Testis (tissue), 3 donors: ENCODE data around the gene CCDC73. TPM values are rescaled to one million over a fixed set of nuclear protein-coding genes. Genes with fewer than 3 reads are reported as not detected.

Experiments
- DNase-seq: peaks from one replicate; pipeline ENCODE4 v3.0.0-alpha.2; 2019
- H3K27ac ChIP-seq, 2 donors: fragments of 200-600 bp; sonication (generic); one replicate each; pipeline ENCODE4 v1.5.1; 2019
- H3K27me3 ChIP-seq: fragments of 200-600 bp; sonication (generic); one replicate; pipeline ENCODE4 v1.5.1; 2019
- H3K36me3 ChIP-seq: fragments of 200-600 bp; sonication (generic); one replicate; pipeline ENCODE4 v1.5.1; 2017; ENCODE audit warnings: low read depth; ENCODE audit errors: missing control alignments
- H3K4me1 ChIP-seq: fragments of 200-600 bp; sonication (generic); one replicate; pipeline ENCODE4 v1.5.1; 2019
- H3K4me3 ChIP-seq, 2 donors: fragments of 200-600 bp; sonication (generic); one replicate each; pipeline ENCODE4 v1.5.1; 2017 to 2019
- H3K9me3 ChIP-seq: fragments of 200-600 bp; sonication (generic); one replicate; pipeline ENCODE4 v1.5.1; 2017
- POLR2A ChIP-seq: fragments of 450-650 bp; IDR thresholded peaks from one replicate; pipeline ENCODE4 v1.6.1; 2017; ENCODE audit warnings: antibody characterized with exemption, mild to moderate bottlenecking, moderate library complexity
- WGBS, 2 donors: methylation state at CpG; one replicate each; pipeline ENCODE4 v1.1.5; 2018; 5-methylcytosine and 5-hydroxymethylcytosine counted together
- intact Hi-C: fragments of 100-400 bp; cut with DNase I; formaldehyde crosslinking; loops from one replicate; pipeline ENCODE4 v1.15.1; 2023; ENCODE audit warnings: low total_unique reads
- polyA plus RNA-seq: library from polyadenylated mRNA; stranded (reverse); fragments of 350-450 nt; fragmentation: Illumina TruSeq; extraction: RNeasy Lipid Tissue Mini Kit (QIAGEN cat#74804); gene quantifications from one replicate; pipeline ENCODE4 v1.2.3, GENCODE V29; 2014; ENCODE audit warnings: low read depth, low replicate concordance; ENCODE audit not compliant: insufficient read depth
- total RNA-seq, 2 donors: library from RNA; depleted of rRNA; stranded (reverse); fragments of >200 nt; gene quantifications; one replicate each; pipeline ENCODE4 v1.2.3, GENCODE V29; 2016
- TF ChIP-seq, protein P1 (sequence below), 3 experiments: fragments of 450-650 bp in 2 of 3; fragments of 200-600 bp in 1 of 3; sonication (generic) in 1 of 3; IDR thresholded peaks; one replicate each; pipeline ENCODE4 v1.5.1; 2016 to 2019; ENCODE audit warnings: antibody characterized with exemption in 3 of 3, mild to moderate bottlenecking in 2 of 3, moderate library complexity in 1 of 3

CCDC73 gene
- total and polyA plus RNA-seq, 3 donors from 2014 or later = 1.0 to 14.3 (median 6.6) TPM

DNA sequence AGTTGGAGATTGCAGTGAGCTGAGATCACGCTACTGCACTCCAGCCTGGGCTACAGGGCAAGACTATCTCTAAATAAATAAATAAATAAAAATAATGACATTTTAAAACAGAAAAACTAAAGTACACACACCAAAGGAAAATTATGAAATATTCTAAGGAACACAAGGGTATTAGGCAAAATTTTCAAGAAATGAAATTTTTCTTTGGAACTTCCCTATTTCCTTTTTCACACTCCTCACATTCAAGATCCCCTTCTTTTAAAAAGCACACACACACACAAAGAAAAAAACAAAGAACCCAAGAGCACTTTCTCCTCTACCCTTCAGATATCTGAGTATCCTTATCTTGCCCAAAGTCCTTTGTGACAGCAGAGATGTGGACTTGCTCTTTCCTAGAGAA lies 92.8 kb downstream of the CCDC73 start:
- intact Hi-C loops = no loop called here
- Histone ChIP-seq H3K4me1 (no peaks in the 10 kb centered on the region), H3K4me3 (no peak overlapping the region), H3K9me3 (no peaks in the 10 kb centered on the region), H3K27me3 (no peaks in the 10 kb centered on the region), H3K27ac (no peak overlapping the region), H3K36me3 (no peaks in the 10 kb centered on the region)
- DNase-seq = no peak
- no peak for TF ChIP-seq POLR2A
- TF ChIP-seq, protein P1, sequence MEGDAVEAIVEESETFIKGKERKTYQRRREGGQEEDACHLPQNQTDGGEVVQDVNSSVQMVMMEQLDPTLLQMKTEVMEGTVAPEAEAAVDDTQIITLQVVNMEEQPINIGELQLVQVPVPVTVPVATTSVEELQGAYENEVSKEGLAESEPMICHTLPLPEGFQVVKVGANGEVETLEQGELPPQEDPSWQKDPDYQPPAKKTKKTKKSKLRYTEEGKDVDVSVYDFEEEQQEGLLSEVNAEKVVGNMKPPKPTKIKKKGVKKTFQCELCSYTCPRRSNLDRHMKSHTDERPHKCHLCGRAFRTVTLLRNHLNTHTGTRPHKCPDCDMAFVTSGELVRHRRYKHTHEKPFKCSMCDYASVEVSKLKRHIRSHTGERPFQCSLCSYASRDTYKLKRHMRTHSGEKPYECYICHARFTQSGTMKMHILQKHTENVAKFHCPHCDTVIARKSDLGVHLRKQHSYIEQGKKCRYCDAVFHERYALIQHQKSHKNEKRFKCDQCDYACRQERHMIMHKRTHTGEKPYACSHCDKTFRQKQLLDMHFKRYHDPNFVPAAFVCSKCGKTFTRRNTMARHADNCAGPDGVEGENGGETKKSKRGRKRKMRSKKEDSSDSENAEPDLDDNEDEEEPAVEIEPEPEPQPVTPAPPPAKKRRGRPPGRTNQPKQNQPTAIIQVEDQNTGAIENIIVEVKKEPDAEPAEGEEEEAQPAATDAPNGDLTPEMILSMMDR (IDR thresholded peaks at IDR 0.05) = no peak
- WGBS, 2 donors = 87 to 100% methylated on average over 1 of the region's 1 CpG

DNA sequence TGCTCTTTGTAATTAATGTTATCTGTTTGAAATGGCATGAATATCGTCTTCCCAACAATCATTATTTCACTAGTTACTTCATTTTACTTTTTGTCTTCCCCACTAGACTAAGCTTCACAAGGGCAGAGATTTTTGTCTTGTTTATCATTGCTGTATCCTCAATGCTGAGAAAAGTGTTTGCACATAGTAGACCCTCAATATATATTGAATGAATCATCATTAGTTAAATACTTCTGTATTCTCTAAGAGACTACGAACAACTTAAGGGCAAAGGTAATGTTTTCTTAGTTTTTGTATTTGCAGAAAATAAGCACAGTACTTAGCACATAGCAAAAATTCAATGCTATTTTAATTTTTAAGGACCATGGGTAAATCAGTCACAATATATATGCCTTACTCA lies 95.9 kb downstream of the CCDC73 start:
- DNase-seq = no peak
- H3K9me3 ChIP-seq = no peaks in the 10 kb centered on the region
- H3K27ac ChIP-seq = no peak overlapping the region
- TF ChIP-seq, protein P1 (IDR thresholded peaks at IDR 0.05) = no peak
- no peak for TF ChIP-seq POLR2A
- intact Hi-C loops = no loop called here
- 81 to 83% methylated on average over 2 of the region's 2 CpGs for WGBS, 2 donors
- H3K4me3 ChIP-seq = no peak overlapping the region
- no peaks in the 10 kb centered on the region for H3K36me3 ChIP-seq
- no peaks in the 10 kb centered on the region for H3K4me1 ChIP-seq
- no peaks in the 10 kb centered on the region for H3K27me3 ChIP-seq

DNA sequence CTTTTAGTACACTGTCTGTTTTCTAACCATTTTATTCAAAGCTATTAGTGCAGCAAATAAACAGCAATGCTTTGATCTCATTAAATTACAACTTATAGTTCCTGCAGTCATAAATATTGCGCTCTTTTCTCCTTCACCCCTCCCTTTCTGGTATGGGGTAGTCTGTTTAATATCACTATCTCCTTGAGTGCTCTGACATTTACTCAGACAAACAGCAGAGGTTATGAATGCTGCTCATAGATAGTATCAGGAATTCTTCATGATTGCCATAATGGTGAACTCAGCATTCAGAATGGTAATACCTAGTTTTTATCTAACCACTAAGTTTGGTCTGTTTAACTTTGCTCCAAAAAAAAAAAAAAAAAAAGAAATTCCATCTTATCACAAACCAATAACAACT lies 123.4 kb downstream of the CCDC73 start:
- Histone ChIP-seq H3K36me3 (no peaks in the 10 kb centered on the region), H3K27ac (no peak overlapping the region), H3K9me3 (no peaks in the 10 kb centered on the region), H3K27me3 (no peaks in the 10 kb centered on the region), H3K4me1 (no peaks in the 10 kb centered on the region), H3K4me3 (no peak overlapping the region)
- no peak for TF ChIP-seq POLR2A
- TF ChIP-seq, protein P1 (IDR thresholded peaks at IDR 0.05) = no peak
- 43 to 57% methylated on average over 1 of the region's 1 CpG for WGBS, 2 donors
- intact Hi-C loops = no loop called here
- DNase-seq = no peak

DNA sequence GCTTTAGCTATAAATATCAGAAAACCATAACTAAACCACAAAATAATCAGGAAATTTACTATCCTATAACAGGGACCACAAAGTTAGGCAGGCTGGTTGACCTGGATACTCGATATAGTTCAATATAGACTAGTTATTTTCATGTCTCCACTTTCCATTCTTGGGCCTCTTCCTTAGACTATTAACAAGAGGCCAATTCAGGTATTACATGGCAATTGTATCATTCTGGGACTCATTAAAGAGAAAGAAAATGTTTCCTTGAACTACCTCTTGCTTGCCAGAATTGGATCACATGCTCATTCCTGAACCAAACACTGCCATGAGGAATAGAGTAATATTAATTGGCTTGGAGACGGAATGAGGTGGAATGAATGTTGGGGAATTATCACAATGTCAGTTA lies 134.8 kb downstream of the CCDC73 start:
- Histone ChIP-seq H3K9me3 (no peaks in the 10 kb centered on the region), H3K4me1 (no peaks in the 10 kb centered on the region), H3K27ac (no peak overlapping the region), H3K4me3 (no peak overlapping the region), H3K27me3 (no peaks in the 10 kb centered on the region), H3K36me3 (no peaks in the 10 kb centered on the region)
- 86 to 88% methylated on average over 2 of the region's 2 CpGs for WGBS, 2 donors
- DNase-seq = no peak
- TF ChIP-seq, protein P1 (IDR thresholded peaks at IDR 0.05) = no peak
- no peak for TF ChIP-seq POLR2A
- intact Hi-C loops = no loop called here

DNA sequence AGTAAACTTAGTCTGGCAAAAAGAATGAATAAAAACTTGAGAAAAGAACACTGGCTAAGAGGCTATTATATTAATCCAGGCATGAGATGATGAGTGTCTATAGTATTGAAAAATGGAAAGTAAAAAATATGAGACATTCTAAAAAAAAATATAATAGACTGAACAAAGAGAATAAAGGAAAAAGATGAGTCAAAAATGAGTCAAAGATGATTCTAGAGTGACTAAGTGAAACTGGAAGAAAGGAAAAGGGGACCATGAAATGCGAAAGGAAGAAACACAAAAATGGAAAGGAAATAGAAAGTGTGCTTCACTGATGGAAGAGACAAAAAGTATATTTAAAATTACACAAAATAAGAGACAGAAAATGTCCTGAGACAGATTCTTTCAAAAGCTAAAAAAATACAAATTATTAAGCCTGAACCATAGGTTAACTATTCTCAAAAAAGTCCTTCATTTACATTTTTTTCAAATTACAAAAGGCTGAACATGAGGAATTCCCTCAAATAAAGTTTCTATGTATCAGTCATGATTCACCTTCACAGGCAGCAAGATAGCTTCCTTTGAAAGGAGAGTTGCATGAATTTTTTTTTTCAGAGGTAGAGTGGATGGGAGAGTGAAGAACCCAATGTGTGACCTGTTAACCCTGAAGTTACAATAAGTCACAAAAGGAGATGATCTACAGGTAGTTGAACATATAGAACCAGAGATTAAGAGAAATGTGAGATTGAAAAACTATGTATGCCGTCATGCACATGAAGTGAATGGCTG lies 135.6 kb downstream of the CCDC73 start:
- no peaks in the 10 kb centered on the region for H3K9me3 ChIP-seq
- no peak for DNase-seq
- intact Hi-C loops = no loop called here
- TF ChIP-seq POLR2A = no peak
- TF ChIP-seq, protein P1 (IDR thresholded peaks at IDR 0.05) = no peak
- H3K27ac ChIP-seq = no peak overlapping the region
- H3K27me3 ChIP-seq = no peaks in the 10 kb centered on the region
- 63 to 94% methylated on average over 2 of the region's 2 CpGs for WGBS, 2 donors
- no peak overlapping the region for H3K4me3 ChIP-seq
- no peaks in the 10 kb centered on the region for H3K36me3 ChIP-seq
- no peaks in the 10 kb centered on the region for H3K4me1 ChIP-seq
